AG09319 (cell line): ENCODE measurements around the gene IGLON5.

Experiments used
- DNase-seq: peaks from one replicate; pipeline ENCODE4 v3.0.0-alpha.2; 2010; ENCODE audit warnings: low read depth; ENCODE audit errors: extremely low read depth
- CTCF ChIP-seq: IDR thresholded peaks from 2 replicates; pipeline ENCODE4 v1.5.1; 2011; ENCODE audit warnings: low read depth, mild to moderate bottlenecking, inconsistent platforms, low read length, moderate library complexity

IGLON5 gene

GRCh38 chr19:51325161-51325976, 13.9 kb downstream of the IGLON5 start:
- DNase-seq: no peak
- TF ChIP-seq CTCF: no peak

GRCh38 chr19:51326216-51327065, 15.0 kb downstream of the IGLON5 start:
- no peak for DNase-seq
- no peak for TF ChIP-seq CTCF

GRCh38 chr19:51327066-51328001, 15.9 kb downstream of the IGLON5 start:
- no peak for DNase-seq
- TF ChIP-seq CTCF: no peak

- no peak for DNase-seq
- TF ChIP-seq CTCF: no peak
Observed at GRCh38 chr19:51329411-51329810, 18.0 kb downstream of the IGLON5 start.

GRCh38 chr19:51330366-51330765, 18.9 kb downstream of the IGLON5 start:
- DNase-seq: no peak
- no peak for TF ChIP-seq CTCF

- DNase-seq: no peak
- no peak for TF ChIP-seq CTCF
Observed at GRCh38 chr19:51331193-51331592, 19.7 kb downstream of the IGLON5 start.
